Right renal cortex interstitium (tissue), 3 donors: ENCODE measurements around the gene STARD10. TPM values are rescaled to one million over a fixed set of nuclear protein-coding genes. Genes with fewer than 3 reads are reported as not detected.
"Not testable (repeated sequence)": the region's sequence is repeated elsewhere in the genome, so short reads cannot be mapped to it uniquely, and the experiment has no call there.

Experiments used
- DNase-seq, 3 donors: peaks; one replicate each; pipeline ENCODE4 v3.0.0-alpha.2; 2013; ENCODE audit warnings: low read depth in 3 of 3, low spot score in 2 of 3
- polyA plus RNA-seq, 3 donors: library from polyadenylated mRNA; unstranded; fragments of 120-200 nt; gene quantifications; one replicate each; pipeline ENCODE4 v1.2.1, GENCODE V29; 2013; ENCODE audit not compliant: insufficient read length in 3 of 3

STARD10 gene
- polyA plus RNA-seq, 3 donors: 63.3 to 80.7 (median 76.1) TPM

- no peak for DNase-seq
Measured at GRCh38 chr11:72812604-72812966, 18.7 kb upstream of the STARD10 start.

GRCh38 chr11:72811686-72812085 is 17.8 kb upstream of the STARD10 start:
- not testable (repeated sequence) for DNase-seq

GRCh38 chr11:72808331-72808798 is 14.5 kb upstream of the STARD10 start:
- no peak for DNase-seq

- DNase-seq: no peak
Measured at GRCh38 chr11:72807792-72808191, 13.9 kb upstream of the STARD10 start.

GRCh38 chr11:72807021-72807693 is 13.3 kb upstream of the STARD10 start:
- no peak for DNase-seq

- DNase-seq: not testable (repeated sequence)
Measured at GRCh38 chr11:72806378-72806777, 12.5 kb upstream of the STARD10 start.

GRCh38 chr11:72805216-72805615 is 11.4 kb upstream of the STARD10 start:
- no peak for DNase-seq

GRCh38 chr11:72802822-72803221 is 9.0 kb upstream of the STARD10 start:
- no peak for DNase-seq

GRCh38 chr11:72799441-72799840 is 5.6 kb upstream of the STARD10 start:
- DNase-seq: no peak

GRCh38 chr11:72798361-72798760 is 4.5 kb upstream of the STARD10 start:
- no peak for DNase-seq

GRCh38 chr11:72793076-72793424 is 797 bp downstream of the STARD10 start:
- no peak for DNase-seq

GRCh38 chr11:72792437-72793021 is 1.3 kb downstream of the STARD10 start:
- no peak for DNase-seq

- DNase-seq: not testable (repeated sequence)
Measured at GRCh38 chr11:72791228-72791627, 2.6 kb downstream of the STARD10 start.

GRCh38 chr11:72789493-72790131 is 4.2 kb downstream of the STARD10 start:
- DNase-seq: no peak

- no peak for DNase-seq
Measured at GRCh38 chr11:72788241-72788640, 5.6 kb downstream of the STARD10 start.

GRCh38 chr11:72787216-72788104 is 6.4 kb downstream of the STARD10 start:
- no peak for DNase-seq

- no peak for DNase-seq
Measured at GRCh38 chr11:72786305-72787215, 7.3 kb downstream of the STARD10 start.

GRCh38 chr11:72784662-72785061 is 9.2 kb downstream of the STARD10 start:
- DNase-seq: no peak

GRCh38 chr11:72783144-72783905 is 10.5 kb downstream of the STARD10 start:
- no peak for DNase-seq
